Natural killer cell (primary cell): ENCODE data around the gene FILIP1L. TPM values are rescaled to one million over a fixed set of nuclear protein-coding genes. Genes with fewer than 3 reads are reported as not detected.

Source experiments
- ATAC-seq, 3 donors: fragments of 150-1000 bp in 2 of 3; fragments of 200-7000 bp in 1 of 3; cut with Tn5 transposase; 1 replicate in 1 of 3; 2 replicates in 2 of 3; pipeline ENCODE4 v1.10.0; 2021; ENCODE audit warnings: mild to moderate bottlenecking in 2 of 3, moderate library complexity in 2 of 3
- DNase-seq, 2 donors: peaks; one replicate each; pipeline versions ENCODE4 v3.0.0 to v3.0.0-alpha.2; 2013 to 2021; ENCODE audit warnings: mixed read lengths in 1 of 2
- H3K27ac ChIP-seq: one replicate; pipeline ENCODE4 v1.5.1; 2013; ENCODE audit warnings: mild to moderate bottlenecking, low read length
- H3K27me3 ChIP-seq: one replicate; pipeline ENCODE4 v1.6.1; 2013; ENCODE audit warnings: low read length; ENCODE audit not compliant: control insufficient read depth, insufficient read depth
- H3K36me3 ChIP-seq: one replicate; pipeline ENCODE4 v1.6.1; 2013; ENCODE audit warnings: low read length; ENCODE audit not compliant: control insufficient read depth, insufficient read depth
- H3K4me1 ChIP-seq: one replicate; pipeline ENCODE4 v1.6.1; 2013; ENCODE audit warnings: low read length; ENCODE audit not compliant: control insufficient read depth, insufficient read depth
- H3K4me3 ChIP-seq: one replicate; pipeline ENCODE4 v1.5.1; 2013; ENCODE audit warnings: low read length
- H3K9me3 ChIP-seq: one replicate; pipeline ENCODE4 v1.6.1; 2013; ENCODE audit warnings: low read length; ENCODE audit not compliant: control insufficient read depth, insufficient read depth
- H3K27ac Mint-ChIP-seq, 2 donors: one replicate each; pipeline ENCODE4 v1.8.0; 2022; ENCODE audit warnings: mild to moderate bottlenecking in 2 of 2, mixed read lengths in 2 of 2, moderate library complexity in 1 of 2
- H3K27me3 Mint-ChIP-seq, 2 donors: one replicate each; pipeline ENCODE4 v1.8.0; 2022; ENCODE audit warnings: low read depth in 2 of 2, mixed read lengths in 2 of 2
- H3K36me3 Mint-ChIP-seq: one replicate; pipeline ENCODE4 v1.8.0; 2022; ENCODE audit warnings: mixed read lengths
- H3K4me1 Mint-ChIP-seq, 2 donors: one replicate each; pipeline ENCODE4 v1.8.0; 2022; ENCODE audit warnings: mixed read lengths in 2 of 2
- H3K4me3 Mint-ChIP-seq: one replicate; pipeline ENCODE4 v1.8.0; 2022; ENCODE audit warnings: mild to moderate bottlenecking, moderate library complexity, mixed read lengths
- H3K9me3 Mint-ChIP-seq, 2 donors: one replicate each; pipeline ENCODE4 v1.8.0; 2022; ENCODE audit warnings: mixed read lengths in 2 of 2
- WGBS: methylation state at CpG from one replicate; pipeline ENCODE4 v1.1.7; 2013; ENCODE audit warnings: missing lambda C conversion rate; ENCODE audit not compliant: insufficient coverage; 5-methylcytosine and 5-hydroxymethylcytosine counted together
- intact Hi-C: fragments of 100-400 bp; cut with micrococcal nuclease; formaldehyde crosslinking; loops from one replicate; pipeline ENCODE4 v1.14.2; 2022
- total RNA-seq, 4 donors: library from RNA; stranded (reverse); fragments of 120-200 nt in 1 of 4; gene quantifications; one replicate each; pipeline versions ENCODE4 v1.2.3 to v1.2.4, GENCODE V29; 2013 to 2022
- TF ChIP-seq, protein P1 (sequence below): fragments of 200-600 bp; IDR thresholded peaks from one replicate; pipeline ENCODE4 v1.8.0; 2022; ENCODE audit warnings: antibody characterized with exemption

Gene FILIP1L
- total RNA-seq, 3 donors from 2014 or later (not counting 1 experiment from before 2014, with no cell fraction given), result 0.12 TPM; not detected in 2

GRCh38 chr3:99999536-99999935 lies 114.8 kb downstream of the FILIP1L start:
- Histone ChIP-seq H3K4me1 (no peaks in the 10 kb centered on the region), H3K27ac (no peak overlapping the region), H3K9me3 (peaks cover 10% of the 10 kb centered on the region), H3K4me3 (no peak overlapping the region), H3K36me3 (no peaks in the 10 kb centered on the region), H3K27me3 (no peaks in the 10 kb centered on the region)
- H3K4me3 Mint-ChIP-seq, result no peak overlapping the region
- WGBS, result 97% methylated on average over 2 of the region's 2 CpGs
- TF ChIP-seq, protein P1, sequence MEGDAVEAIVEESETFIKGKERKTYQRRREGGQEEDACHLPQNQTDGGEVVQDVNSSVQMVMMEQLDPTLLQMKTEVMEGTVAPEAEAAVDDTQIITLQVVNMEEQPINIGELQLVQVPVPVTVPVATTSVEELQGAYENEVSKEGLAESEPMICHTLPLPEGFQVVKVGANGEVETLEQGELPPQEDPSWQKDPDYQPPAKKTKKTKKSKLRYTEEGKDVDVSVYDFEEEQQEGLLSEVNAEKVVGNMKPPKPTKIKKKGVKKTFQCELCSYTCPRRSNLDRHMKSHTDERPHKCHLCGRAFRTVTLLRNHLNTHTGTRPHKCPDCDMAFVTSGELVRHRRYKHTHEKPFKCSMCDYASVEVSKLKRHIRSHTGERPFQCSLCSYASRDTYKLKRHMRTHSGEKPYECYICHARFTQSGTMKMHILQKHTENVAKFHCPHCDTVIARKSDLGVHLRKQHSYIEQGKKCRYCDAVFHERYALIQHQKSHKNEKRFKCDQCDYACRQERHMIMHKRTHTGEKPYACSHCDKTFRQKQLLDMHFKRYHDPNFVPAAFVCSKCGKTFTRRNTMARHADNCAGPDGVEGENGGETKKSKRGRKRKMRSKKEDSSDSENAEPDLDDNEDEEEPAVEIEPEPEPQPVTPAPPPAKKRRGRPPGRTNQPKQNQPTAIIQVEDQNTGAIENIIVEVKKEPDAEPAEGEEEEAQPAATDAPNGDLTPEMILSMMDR, result no peak
- peaks cover 0 to 4% of the 10 kb centered on the region in 2 donors for H3K4me1 Mint-ChIP-seq
- no peak for DNase-seq
- intact Hi-C loops, result no loop called here
- no peak for ATAC-seq
- no peak overlapping the region for H3K27ac Mint-ChIP-seq
- no peaks in the 10 kb centered on the region for H3K36me3 Mint-ChIP-seq
- H3K9me3 Mint-ChIP-seq, result peaks cover 0 to 6% of the 10 kb centered on the region in 2 donors
- no peaks in the 10 kb centered on the region for H3K27me3 Mint-ChIP-seq

- H3K9me3 Mint-ChIP-seq, result peaks cover 4 to 8% of the 10 kb centered on the region in 2 donors
- 100% methylated on average over 2 of the region's 2 CpGs for WGBS
- no peaks in the 10 kb centered on the region for H3K4me1 Mint-ChIP-seq
Measured at GRCh38 chr3:99997293-99997692, 117.0 kb downstream of the FILIP1L start.

GRCh38 chr3:99990179-99990578 lies 124.1 kb downstream of the FILIP1L start:
- 91% methylated on average over 1 of the region's 1 CpG for WGBS
- ATAC-seq, result no peak
- no peak overlapping the region for H3K4me3 ChIP-seq
- intact Hi-C loops, result no loop called here
- H3K27ac ChIP-seq, result no peak overlapping the region
- no peak for DNase-seq
- H3K9me3 ChIP-seq, result peaks cover 3% of the 10 kb centered on the region
- Mint-ChIP-seq H3K36me3 (peaks cover 12% of the 10 kb centered on the region), H3K27ac (no peak overlapping the region), H3K9me3 (peaks cover 3 to 4% of the 10 kb centered on the region in 2 donors), H3K4me3 (no peak overlapping the region), H3K27me3 (no peaks in the 10 kb centered on the region), H3K4me1 (no peaks in the 10 kb centered on the region)
- TF ChIP-seq, protein P1, result no peak
- no peaks in the 10 kb centered on the region for H3K27me3 ChIP-seq
- H3K36me3 ChIP-seq, result no peaks in the 10 kb centered on the region
- no peaks in the 10 kb centered on the region for H3K4me1 ChIP-seq

More at GRCh38 chr3:99997293-99997692, 117.0 kb downstream of the FILIP1L start:
- Histone ChIP-seq H3K27me3 (no peaks in the 10 kb centered on the region), H3K27ac (no peak overlapping the region), H3K9me3 (peaks cover 10% of the 10 kb centered on the region), H3K36me3 (no peaks in the 10 kb centered on the region), H3K4me3 (no peak overlapping the region), H3K4me1 (no peaks in the 10 kb centered on the region)
- TF ChIP-seq, protein P1, result no peak
- Mint-ChIP-seq H3K36me3 (peaks cover 12% of the 10 kb centered on the region), H3K27me3 (no peaks in the 10 kb centered on the region), H3K27ac (no peak overlapping the region), H3K4me3 (no peak overlapping the region)
- no peak for ATAC-seq
- DNase-seq, result no peak
- intact Hi-C loops, result no loop called here

- no peak overlapping the region for H3K27ac Mint-ChIP-seq
- no peaks in the 10 kb centered on the region for H3K36me3 ChIP-seq
- H3K27me3 Mint-ChIP-seq, result no peaks in the 10 kb centered on the region
- no peaks in the 10 kb centered on the region for H3K36me3 Mint-ChIP-seq
- H3K9me3 ChIP-seq, result no peaks in the 10 kb centered on the region
- H3K27ac ChIP-seq, result no peak overlapping the region
- no peaks in the 10 kb centered on the region for H3K4me1 ChIP-seq
- intact Hi-C loops, result no loop called here
- H3K4me3 Mint-ChIP-seq, result no peak overlapping the region
- TF ChIP-seq, protein P1, result no peak
- ATAC-seq, result no peak
- H3K4me1 Mint-ChIP-seq, result no peaks in the 10 kb centered on the region
- 100% methylated on average over 1 of the region's 2 CpGs for WGBS
- H3K9me3 Mint-ChIP-seq, result no peaks in the 10 kb centered on the region
- no peak for DNase-seq
- no peak overlapping the region for H3K4me3 ChIP-seq
- H3K27me3 ChIP-seq, result no peaks in the 10 kb centered on the region
Measured at GRCh38 chr3:99984668-99985067, 129.6 kb downstream of the FILIP1L start.
